ENCODE results near the gene OR5H15. TPM values are rescaled to one million over a fixed set of nuclear protein-coding genes. Genes with fewer than 3 reads are reported as not detected.
"Not testable (repeated sequence)": the region's sequence is repeated elsewhere in the genome, so short reads cannot be mapped to it uniquely, and the experiment has no call there.

OR5H15 gene
- total RNA-seq, 2 donors from 2014 or later = not detected

GRCh38 chr3:98188545-98188944, 22.0 kb downstream of the OR5H15 start:
- peak; percentile 60 for ATAC-seq
- no peak overlapping the region for H3K4me3 Mint-ChIP-seq

GRCh38 chr3:98190911-98191310, 24.4 kb downstream of the OR5H15 start:
- not testable (repeated sequence) for H3K4me3 Mint-ChIP-seq; ATAC-seq; DNase-seq; H3K27me3 Mint-ChIP-seq; H3K4me1 Mint-ChIP-seq; H3K27ac Mint-ChIP-seq; H3K9me3 ChIP-seq (ENCODE audit: control insufficient read depth, low read length, poor library complexity, severe bottlenecking); H3K36me3 Mint-ChIP-seq (ENCODE audit: low read depth)

More at GRCh38 chr3:98188545-98188944, 22.0 kb downstream of the OR5H15 start:
- H3K27ac Mint-ChIP-seq = no peak overlapping the region
- H3K9me3 ChIP-seq (ENCODE audit: control insufficient read depth, low read length, poor library complexity, severe bottlenecking) = no peaks in the 10 kb centered on the region
- no peak for DNase-seq
- no peaks in the 10 kb centered on the region for H3K36me3 Mint-ChIP-seq (ENCODE audit: low read depth)
- peaks cover 8% of the 10 kb centered on the region for H3K4me1 Mint-ChIP-seq
- H3K27me3 Mint-ChIP-seq = peaks cover 5% of the 10 kb centered on the region

GRCh38 chr3:98196293-98196692, 29.8 kb downstream of the OR5H15 start:
- H3K27me3 Mint-ChIP-seq; H3K4me3 Mint-ChIP-seq; ATAC-seq; H3K4me1 Mint-ChIP-seq; H3K27ac Mint-ChIP-seq; DNase-seq; H3K9me3 ChIP-seq (ENCODE audit: control insufficient read depth, low read length, poor library complexity, severe bottlenecking); H3K36me3 Mint-ChIP-seq (ENCODE audit: low read depth): not testable (repeated sequence)

- H3K4me3 Mint-ChIP-seq = no peak overlapping the region
- DNase-seq = no peak
- H3K27me3 Mint-ChIP-seq = peaks cover 21% of the 10 kb centered on the region
- no peak overlapping the region for H3K27ac Mint-ChIP-seq
- H3K36me3 Mint-ChIP-seq (ENCODE audit: low read depth) = no peaks in the 10 kb centered on the region
- no peak for ATAC-seq
- no peaks in the 10 kb centered on the region for H3K9me3 ChIP-seq (ENCODE audit: control insufficient read depth, low read length, poor library complexity, severe bottlenecking)
- no peaks in the 10 kb centered on the region for H3K4me1 Mint-ChIP-seq
These were observed 32.5 kb downstream of the OR5H15 start for GRCh38 chr3:98199020-98199419.

GRCh38 chr3:98209244-98209643, 42.7 kb downstream of the OR5H15 start:
- no peak overlapping the region for H3K27ac Mint-ChIP-seq
- H3K4me3 Mint-ChIP-seq = no peak overlapping the region
- no peak for DNase-seq
- H3K4me1 Mint-ChIP-seq = no peaks in the 10 kb centered on the region
- ATAC-seq = no peak
- peaks cover 5% of the 10 kb centered on the region for H3K27me3 Mint-ChIP-seq
- H3K36me3 Mint-ChIP-seq (ENCODE audit: low read depth) = no peaks in the 10 kb centered on the region
- H3K9me3 ChIP-seq (ENCODE audit: control insufficient read depth, low read length, poor library complexity, severe bottlenecking) = no peaks in the 10 kb centered on the region

GRCh38 chr3:98213276-98213675, 46.8 kb downstream of the OR5H15 start:
- ATAC-seq (no peak), DNase-seq (no peak)
- no peaks in the 10 kb centered on the region for H3K9me3 ChIP-seq (ENCODE audit: control insufficient read depth, low read length, poor library complexity, severe bottlenecking)
- H3K36me3 Mint-ChIP-seq (ENCODE audit: low read depth) = peaks cover 2% of the 10 kb centered on the region
- no peak overlapping the region for H3K27ac Mint-ChIP-seq
- peaks cover 25% of the 10 kb centered on the region for H3K27me3 Mint-ChIP-seq
- peaks cover 6% of the 10 kb centered on the region for H3K4me1 Mint-ChIP-seq
- no peak overlapping the region for H3K4me3 Mint-ChIP-seq

GRCh38 chr3:98215051-98215450, 48.6 kb downstream of the OR5H15 start:
- H3K9me3 ChIP-seq (ENCODE audit: control insufficient read depth, low read length, poor library complexity, severe bottlenecking) = no peaks in the 10 kb centered on the region
- H3K4me3 Mint-ChIP-seq = peak overlapping the region; percentile 43
- H3K27me3 Mint-ChIP-seq = peaks cover 25% of the 10 kb centered on the region
- ATAC-seq = no peak
- peaks cover 2% of the 10 kb centered on the region for H3K36me3 Mint-ChIP-seq (ENCODE audit: low read depth)
- no peak overlapping the region for H3K27ac Mint-ChIP-seq
- no peak for DNase-seq
- H3K4me1 Mint-ChIP-seq = peaks cover 6% of the 10 kb centered on the region

Other genes with a start within 250 kb of the OR5H15 start
- gene RIOX2, start 194.3 kb upstream of the OR5H15 start, total RNA-seq = 10 to 100 TPM; 21.1 to 22.7 TPM
- not detected for gene GABRR3, start 131.4 kb upstream of the OR5H15 start, total RNA-seq
- not detected for gene OR5AC2, start 79.5 kb upstream of the OR5H15 start, total RNA-seq
- not detected for gene OR5H1, start 36.0 kb upstream of the OR5H15 start, total RNA-seq
- gene OR5H14, start 19.2 kb upstream of the OR5H15 start, total RNA-seq = not detected
- not detected for gene OR5H6, start 97.5 kb downstream of the OR5H15 start, total RNA-seq
- not detected for gene OR5H2, start 115.8 kb downstream of the OR5H15 start, total RNA-seq
- gene OR5K4, start 187.2 kb downstream of the OR5H15 start, total RNA-seq = not detected
- gene OR5K3, start 224.0 kb downstream of the OR5H15 start, total RNA-seq = not detected

Measured in T-helper 17 cell (primary cell).